Measurements from ENCODE around the gene AGPAT3. TPM values are rescaled to one million over a fixed set of nuclear protein-coding genes. Genes with fewer than 3 reads are reported as not detected.

Gene AGPAT3
- total and polyA plus RNA-seq, 7 experiments from 2014 or later = 11.4 to 121 (median 62.5) TPM

DNA sequence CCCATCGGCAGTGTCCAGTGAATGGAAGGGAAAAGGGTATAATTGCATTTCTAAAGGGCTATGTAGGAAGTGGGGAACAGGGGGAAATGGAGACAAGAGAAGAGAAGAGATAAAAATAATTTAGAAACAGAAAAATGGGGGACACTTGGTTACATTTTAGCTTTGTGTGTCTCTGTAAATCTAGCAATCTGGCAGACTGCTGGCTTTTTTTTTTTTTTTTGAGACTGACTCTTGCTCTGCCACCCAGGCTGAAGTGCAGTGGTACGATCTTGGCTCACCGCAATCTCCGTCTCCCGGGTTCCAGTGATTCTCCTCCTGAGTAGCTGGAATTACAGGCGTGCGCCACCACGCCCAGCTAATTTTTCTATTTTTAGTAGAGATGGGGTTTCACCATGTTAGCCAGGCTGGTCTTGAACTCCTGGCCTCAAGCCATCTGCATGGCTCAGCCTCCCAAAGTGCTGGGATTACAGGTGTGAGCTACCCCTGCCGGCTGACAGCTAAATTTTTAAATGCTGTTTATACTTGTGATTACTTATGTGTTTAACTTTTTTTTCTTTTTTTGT lies 53.4 kb downstream of the AGPAT3 start:
- Mint-ChIP-seq H3K27me3 (peaks cover 0 to 4% (median 0%) of the 10 kb centered on the region in 5 donors), H3K4me3 (peak overlapping the region; percentile 6 to 92 (median 74)), H3K4me1 (peaks cover 56 to 83% (median 69%) of the 10 kb centered on the region in 7 donors), H3K9me3 (peaks cover 0 to 6% (median 0%) of the 10 kb centered on the region in 11 donors), H3K36me3 (peaks cover 0 to 12% (median under 1%) of the 10 kb centered on the region in 5 donors), H3K27ac (peak overlapping the region; percentile 34 to 95 (median 63))
- ChIA-PET POLR2A (interaction anchor here (0.7 to 2.0 kb wide), 4 partner anchors 25 to 258 kb away, joined by 3 to 9 read pairs (median 4); no protein-coding TSS in a partner anchor), CTCF (interaction anchor here (0.5 to 1.3 kb wide), 4 partner anchors 57 to 340 kb away, joined by 3 to 8 read pairs (median 3); no protein-coding TSS in a partner anchor)
- DNase-seq (no peak), ATAC-seq (no peak)
- intact Hi-C loops (cut with micrococcal nuclease) = loop anchor here (5.0 kb wide), 3 partner anchors 51 to 106 kb away; partner anchors contain the start of genes AGPAT3 (in 1 of the 2) and TRAPPC10 (in 1 of the 2)
- Histone ChIP-seq H3K36me3 (ENCODE audit: control insufficient read depth in 2 of 3, insufficient read depth in 3 of 3, low read length in 3 of 3) (no peaks in the 10 kb centered on the region), H3K27me3 (ENCODE audit: control insufficient read depth in 2 of 2, insufficient read depth in 2 of 2, low read length in 2 of 2) (no peaks in the 10 kb centered on the region), H3K4me1 (ENCODE audit: control insufficient read depth in 2 of 2, insufficient read depth in 2 of 2, low read length in 2 of 2) (peaks cover 26 to 41% of the 10 kb centered on the region in 2 donors), H3K9me3 (ENCODE audit: control insufficient read depth in 2 of 3, low read length in 3 of 3) (no peaks in the 10 kb centered on the region), H3K4me3 (ENCODE audit: low read length) (no peak overlapping the region), H3K27ac (ENCODE audit: low read depth, low read length) (no peak overlapping the region)

DNA sequence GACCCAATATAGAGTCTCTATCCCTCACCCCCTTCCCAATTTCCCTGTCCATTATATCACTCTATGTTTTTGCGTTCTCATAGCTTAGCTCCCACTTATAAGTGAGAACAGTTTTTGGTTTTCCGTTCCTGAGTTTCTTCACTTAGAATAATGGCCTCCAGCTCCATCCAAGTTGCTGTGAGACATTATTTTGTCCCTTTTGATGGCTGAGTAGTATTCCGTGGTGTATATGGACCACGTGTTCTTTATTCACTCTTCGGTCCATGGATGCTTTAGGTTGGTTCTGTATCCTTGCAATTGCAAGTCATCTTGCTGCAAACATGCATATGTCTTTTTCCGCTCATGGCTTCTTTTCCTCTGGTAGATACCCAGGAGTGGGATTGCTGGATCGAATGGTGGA lies 54.3 kb downstream of the AGPAT3 start:
- peaks cover 0 to 6% (median under 1%) of the 10 kb centered on the region in 5 donors for H3K36me3 Mint-ChIP-seq
- H3K27ac Mint-ChIP-seq = peak overlapping the region in 5 of 9 donors; percentile 10 to 70 (median 34)
- Histone ChIP-seq H3K36me3 (ENCODE audit: control insufficient read depth in 2 of 3, insufficient read depth in 3 of 3, low read length in 3 of 3) (peaks cover 0 to 1% (median 0%) of the 10 kb centered on the region in 3 experiments), H3K9me3 (ENCODE audit: control insufficient read depth in 2 of 3, low read length in 3 of 3) (no peaks in the 10 kb centered on the region), H3K27me3 (ENCODE audit: control insufficient read depth in 2 of 2, insufficient read depth in 2 of 2, low read length in 2 of 2) (no peaks in the 10 kb centered on the region), H3K4me1 (ENCODE audit: control insufficient read depth in 2 of 2, insufficient read depth in 2 of 2, low read length in 2 of 2) (peaks cover 26 to 41% of the 10 kb centered on the region in 2 donors), H3K27ac (ENCODE audit: low read depth, low read length) (no peak overlapping the region), H3K4me3 (ENCODE audit: low read length) (no peak overlapping the region)
- H3K27me3 Mint-ChIP-seq = peaks cover 0 to 4% (median 0%) of the 10 kb centered on the region in 5 donors
- peak overlapping the region in 7 of 10 donors; percentile 18 to 83 (median 33) for H3K4me3 Mint-ChIP-seq
- peaks cover 56 to 78% (median 68%) of the 10 kb centered on the region in 7 donors for H3K4me1 Mint-ChIP-seq
- ChIA-PET POLR2A (interaction anchor here (1.0 kb wide), 1 partner anchor 94 kb away, joined by 3 read pairs; no protein-coding TSS in a partner anchor), CTCF (interaction anchor here (1.3 kb wide), 1 partner anchor 56 kb away, joined by 3 read pairs; no protein-coding TSS in a partner anchor)
- peaks cover 0 to 2% (median 0%) of the 10 kb centered on the region in 11 donors for H3K9me3 Mint-ChIP-seq
- no peak for ATAC-seq
- DNase-seq = no peak
- intact Hi-C loops (cut with micrococcal nuclease) = loop anchor here (5.0 kb wide), 3 partner anchors 52 to 107 kb away; partner anchors contain the start of genes AGPAT3 (in 1 of the 2) and TRAPPC10 (in 1 of the 2)

- Mint-ChIP-seq H3K4me1 (peaks cover 56 to 77% (median 68%) of the 10 kb centered on the region in 7 donors), H3K27me3 (peaks cover 0 to 4% (median 0%) of the 10 kb centered on the region in 5 donors), H3K9me3 (peaks cover 0 to 2% (median 0%) of the 10 kb centered on the region in 11 donors), H3K36me3 (peaks cover 0 to 6% (median 0%) of the 10 kb centered on the region in 5 donors), H3K27ac (peak overlapping the region in 7 of 9 donors; percentile 10 to 95 (median 91)), H3K4me3 (peak overlapping the region in 9 of 10 donors; percentile 11 to 87 (median 56))
- Histone ChIP-seq H3K9me3 (ENCODE audit: control insufficient read depth in 2 of 3, low read length in 3 of 3) (no peaks in the 10 kb centered on the region), H3K4me3 (ENCODE audit: low read length) (no peak overlapping the region), H3K27me3 (ENCODE audit: control insufficient read depth in 2 of 2, insufficient read depth in 2 of 2, low read length in 2 of 2) (no peaks in the 10 kb centered on the region), H3K4me1 (ENCODE audit: control insufficient read depth in 2 of 2, insufficient read depth in 2 of 2, low read length in 2 of 2) (peaks cover 26 to 41% of the 10 kb centered on the region in 2 donors), H3K36me3 (ENCODE audit: control insufficient read depth in 2 of 3, insufficient read depth in 3 of 3, low read length in 3 of 3) (peaks cover 0 to 9% (median 0%) of the 10 kb centered on the region in 3 experiments), H3K27ac (ENCODE audit: low read depth, low read length) (no peak overlapping the region)
- ChIA-PET POLR2A (interaction anchor here (0.6 to 2.0 kb wide), 4 partner anchors 20 to 54 kb away, joined by 3 to 8 read pairs (median 4); no protein-coding TSS in a partner anchor), CTCF (no interaction called here)
- intact Hi-C loops (cut with micrococcal nuclease) = loop anchor here (2.0 to 5.0 kb wide), 4 partner anchors 53 to 997 kb away; partner anchors contain the start of genes AGPAT3 (in 1 of the 2) and TRAPPC10 (in 1 of the 2)
- ATAC-seq (no peak), DNase-seq (no peak)
Measured at GRCh38 chr21:43919871-43920801, 55.1 kb downstream of the AGPAT3 start.

- Histone ChIP-seq H3K36me3 (ENCODE audit: control insufficient read depth in 2 of 3, insufficient read depth in 3 of 3, low read length in 3 of 3) (peaks cover 0 to 21% (median 0%) of the 10 kb centered on the region in 3 experiments), H3K4me3 (ENCODE audit: low read length) (peak overlapping the region; percentile 35), H3K9me3 (ENCODE audit: control insufficient read depth in 2 of 3, low read length in 3 of 3) (no peaks in the 10 kb centered on the region), H3K27ac (ENCODE audit: low read depth, low read length) (peak overlapping the region; percentile 70), H3K4me1 (ENCODE audit: control insufficient read depth in 2 of 2, insufficient read depth in 2 of 2, low read length in 2 of 2) (peaks cover 26 to 35% of the 10 kb centered on the region in 2 donors), H3K27me3 (ENCODE audit: control insufficient read depth in 2 of 2, insufficient read depth in 2 of 2, low read length in 2 of 2) (no peaks in the 10 kb centered on the region)
- Mint-ChIP-seq H3K9me3 (no peaks in the 10 kb centered on the region), H3K36me3 (peaks cover 0 to 4% (median 0%) of the 10 kb centered on the region in 5 donors), H3K27ac (peak overlapping the region; percentile 84 to 97 (median 94)), H3K27me3 (peaks cover 0 to 4% (median 0%) of the 10 kb centered on the region in 5 donors), H3K4me3 (peak overlapping the region; percentile 55 to 87 (median 82)), H3K4me1 (peaks cover 47 to 69% (median 59%) of the 10 kb centered on the region in 7 donors)
- peak in 7 of 9 donors; percentile 44 to 63 (median 51) for DNase-seq
- POLR2A ChIA-PET = interaction anchor here (0.6 to 2.3 kb wide), 9 partner anchors 10 to 1497 kb away, joined by 3 to 8 read pairs (median 4); no protein-coding TSS in a partner anchor
- intact Hi-C loops (cut with micrococcal nuclease) = loop anchor here in 1 of 2 donors (1.0 to 2.0 kb wide), 2 partner anchors 55 to 995 kb away; no protein-coding TSS in a partner anchor
- CTCF ChIA-PET = interaction anchor here (0.9 to 1.1 kb wide), 3 partner anchors 15 to 75 kb away, joined by 3 read pairs; no protein-coding TSS in a partner anchor
- peak; percentile 36 for ATAC-seq
Measured at GRCh38 chr21:43921571-43921978, 56.6 kb downstream of the AGPAT3 start.

GRCh38 chr21:43921979-43922945 lies 57.2 kb downstream of the AGPAT3 start:
- Histone ChIP-seq H3K4me3 (ENCODE audit: low read length) (peak overlapping the region; percentile 35), H3K4me1 (ENCODE audit: control insufficient read depth in 2 of 2, insufficient read depth in 2 of 2, low read length in 2 of 2) (peaks cover 25 to 35% of the 10 kb centered on the region in 2 donors), H3K36me3 (ENCODE audit: control insufficient read depth in 2 of 3, insufficient read depth in 3 of 3, low read length in 3 of 3) (peaks cover 0 to 21% (median 0%) of the 10 kb centered on the region in 3 experiments), H3K9me3 (ENCODE audit: control insufficient read depth in 2 of 3, low read length in 3 of 3) (no peaks in the 10 kb centered on the region), H3K27ac (ENCODE audit: low read depth, low read length) (peak overlapping the region; percentile 70), H3K27me3 (ENCODE audit: control insufficient read depth in 2 of 2, insufficient read depth in 2 of 2, low read length in 2 of 2) (no peaks in the 10 kb centered on the region)
- ChIA-PET CTCF (interaction anchor here (0.6 to 1.1 kb wide), 2 partner anchors 15 kb away, joined by 3 read pairs; no protein-coding TSS in a partner anchor), POLR2A (interaction anchor here (0.6 to 2.3 kb wide), 8 partner anchors 9 to 58 kb away, joined by 3 to 8 read pairs (median 4); no protein-coding TSS in a partner anchor)
- Mint-ChIP-seq H3K36me3 (peaks cover 0 to 4% (median 0%) of the 10 kb centered on the region in 5 donors), H3K9me3 (no peaks in the 10 kb centered on the region), H3K27me3 (peaks cover 0 to 3% (median 0%) of the 10 kb centered on the region in 5 donors), H3K4me1 (peaks cover 42 to 62% (median 53%) of the 10 kb centered on the region in 7 donors), H3K27ac (peak overlapping the region; percentile 84 to 97 (median 94)), H3K4me3 (peak overlapping the region; percentile 55 to 87 (median 82))
- ATAC-seq (peak; percentile 67), DNase-seq (peak in 8 of 9 donors; percentile 40 to 79 (median 70))
- intact Hi-C loops (cut with micrococcal nuclease) = loop anchor here in 1 of 2 donors (1.0 to 2.0 kb wide), 2 partner anchors 56 to 995 kb away; no protein-coding TSS in a partner anchor
